A673 (cell line): ENCODE measurements around the gene EML3. TPM values are rescaled to one million over a fixed set of nuclear protein-coding genes. Genes with fewer than 3 reads are reported as not detected.

Experiments used
- BruUV-seq: library from RNA; stranded (reverse); fragments of 400-500 nt; replicated peaks from 2 replicates; lab custom pipeline; 2021; lab: Mats Ljungman, UMichigan
- CTCF ChIA-PET: fragments of 300-600 bp; sonication (Branson Sonifier 250); formaldehyde crosslinking; loops from one replicate; lab custom pipeline; 2022; ENCODE audit warnings: antibody characterized with exemption; lab: Charles Lee
- POLR2A ChIA-PET: fragments of 300-600 bp; sonication (Branson Sonifier 250); formaldehyde crosslinking; loops from one replicate; lab custom pipeline; 2022; ENCODE audit warnings: antibody characterized with exemption; ENCODE audit not compliant: low non-redundant PET; lab: Charles Lee
- DNase-seq: peaks from one replicate; pipeline ENCODE4 v3.0.0-alpha.2; 2015; ENCODE audit warnings: low spot score
- H3K27ac ChIP-seq: fragments of 200-600 bp; sonication (generic); 2 replicates; pipeline ENCODE4 v1.5.1; 2016; ENCODE audit warnings: mixed run types, low read depth, mild to moderate bottlenecking, mixed read lengths, antibody characterized with exemption, low read length; ENCODE audit not compliant: poor library complexity, severe bottlenecking
- H3K27me3 ChIP-seq: fragments of 200-600 bp; sonication (generic); replicated peaks from 2 replicates; pipeline ENCODE4 v1.6.1; 2017; ENCODE audit warnings: mixed run types, low read depth, mild to moderate bottlenecking, mixed read lengths, antibody characterized with exemption, low read length; ENCODE audit not compliant: insufficient read depth, poor library complexity
- H3K36me3 ChIP-seq: fragments of 200-600 bp; sonication (generic); 2 replicates; pipeline ENCODE4 v1.6.1; 2016; ENCODE audit warnings: mixed run types, mild to moderate bottlenecking, mixed read lengths, antibody characterized with exemption, low read length; ENCODE audit not compliant: insufficient read depth, poor library complexity, severe bottlenecking
- H3K4me1 ChIP-seq: fragments of 200-600 bp; sonication (generic); 2 replicates; pipeline ENCODE4 v1.6.1; 2017; ENCODE audit warnings: mixed run types, mild to moderate bottlenecking, mixed read lengths, antibody characterized with exemption, low read length; ENCODE audit not compliant: insufficient read depth, poor library complexity, severe bottlenecking
- H3K4me3 ChIP-seq: fragments of 200-600 bp; sonication (generic); 2 replicates; pipeline ENCODE4 v1.5.1; 2016; ENCODE audit warnings: low read depth, mixed run types, mild to moderate bottlenecking, mixed read lengths, low read length; ENCODE audit not compliant: poor library complexity, severe bottlenecking
- H3K9me3 ChIP-seq: fragments of 200-600 bp; sonication (generic); 2 replicates; pipeline ENCODE4 v1.6.1; 2016; ENCODE audit warnings: mixed run types, low read depth, mild to moderate bottlenecking, mixed read lengths, antibody characterized with exemption, low read length; ENCODE audit not compliant: poor library complexity, severe bottlenecking
- EZH2 ChIP-seq: fragments of 200-600 bp; sonication (generic); IDR thresholded peaks from 2 replicates; pipeline ENCODE4 v1.6.1; 2017; ENCODE audit warnings: borderline replicate concordance, low read depth, mild to moderate bottlenecking, mixed read lengths, antibody characterized with exemption, low read length; ENCODE audit not compliant: poor library complexity, severe bottlenecking
- intact Hi-C: fragments of 100-400 bp; cut with micrococcal nuclease; formaldehyde crosslinking; loops from one replicate; pipeline ENCODE4 v1.10.0; 2022; ENCODE audit not compliant: unreplicated experiment
- total RNA-seq: library from RNA; stranded (reverse); gene quantifications from 2 replicates; pipeline ENCODE4 v1.2.3, GENCODE V29; 2021
- TF ChIP-seq, protein P1 (sequence below): fragments of 300-800, 200-600 bp; sonication (generic); conservative IDR thresholded peaks from 2 replicates; pipeline ENCODE4 v1.5.1; 2017; ENCODE audit warnings: low read depth, mild to moderate bottlenecking, antibody characterized with exemption, low read length, moderate library complexity, mixed read lengths

EML3 gene
- total RNA-seq, 1 experiment from 2014 or later: 21.3 TPM

- TSS peak; percentile 41 for BruUV-seq
- intact Hi-C loops: loop anchor here (10.0 kb wide), 1 partner anchor 255 kb away; no protein-coding TSS in a partner anchor
- POLR2A ChIA-PET: no interaction called here
Measured at GRCh38 chr11:62599901-62600300, 12.7 kb downstream of the EML3 start.

GRCh38 chr11:62599069-62599696 is 13.4 kb downstream of the EML3 start:
- Histone ChIP-seq H3K36me3 (peaks cover 55% of the 10 kb centered on the region), H3K27ac (peak overlapping the region; percentile 97), H3K4me3 (peak overlapping the region; percentile 95), H3K27me3 (no peaks in the 10 kb centered on the region), H3K4me1 (peaks cover 21% of the 10 kb centered on the region), H3K9me3 (no peaks in the 10 kb centered on the region)
- intact Hi-C loops: loop anchor here (10.0 kb wide), 1 partner anchor 256 kb away; no protein-coding TSS in a partner anchor
- no TSS peak for BruUV-seq
- ChIA-PET CTCF (interaction anchor here (0.5 to 1.3 kb wide), 3 partner anchors 13 to 476 kb away, joined by 3 to 5 read pairs (median 4); partner anchors contain the start of gene INCENP), POLR2A (no interaction called here)
- TF ChIP-seq, protein P1, sequence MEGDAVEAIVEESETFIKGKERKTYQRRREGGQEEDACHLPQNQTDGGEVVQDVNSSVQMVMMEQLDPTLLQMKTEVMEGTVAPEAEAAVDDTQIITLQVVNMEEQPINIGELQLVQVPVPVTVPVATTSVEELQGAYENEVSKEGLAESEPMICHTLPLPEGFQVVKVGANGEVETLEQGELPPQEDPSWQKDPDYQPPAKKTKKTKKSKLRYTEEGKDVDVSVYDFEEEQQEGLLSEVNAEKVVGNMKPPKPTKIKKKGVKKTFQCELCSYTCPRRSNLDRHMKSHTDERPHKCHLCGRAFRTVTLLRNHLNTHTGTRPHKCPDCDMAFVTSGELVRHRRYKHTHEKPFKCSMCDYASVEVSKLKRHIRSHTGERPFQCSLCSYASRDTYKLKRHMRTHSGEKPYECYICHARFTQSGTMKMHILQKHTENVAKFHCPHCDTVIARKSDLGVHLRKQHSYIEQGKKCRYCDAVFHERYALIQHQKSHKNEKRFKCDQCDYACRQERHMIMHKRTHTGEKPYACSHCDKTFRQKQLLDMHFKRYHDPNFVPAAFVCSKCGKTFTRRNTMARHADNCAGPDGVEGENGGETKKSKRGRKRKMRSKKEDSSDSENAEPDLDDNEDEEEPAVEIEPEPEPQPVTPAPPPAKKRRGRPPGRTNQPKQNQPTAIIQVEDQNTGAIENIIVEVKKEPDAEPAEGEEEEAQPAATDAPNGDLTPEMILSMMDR: no peak
- no peak for TF ChIP-seq EZH2
- DNase-seq: peak; percentile 100

More at GRCh38 chr11:62599901-62600300, 12.7 kb downstream of the EML3 start:
- Histone ChIP-seq H3K27ac (peak overlapping the region; percentile 97), H3K9me3 (no peaks in the 10 kb centered on the region), H3K27me3 (no peaks in the 10 kb centered on the region), H3K4me1 (peaks cover 21% of the 10 kb centered on the region), H3K4me3 (peak overlapping the region; percentile 95), H3K36me3 (peaks cover 47% of the 10 kb centered on the region)
- CTCF ChIA-PET: interaction anchor here (0.5 to 1.3 kb wide), 3 partner anchors 12 to 476 kb away, joined by 3 to 5 read pairs (median 4); partner anchors contain the start of gene INCENP
- DNase-seq: no peak
- no peak for TF ChIP-seq EZH2
- TF ChIP-seq, protein P1: no peak

DNA sequence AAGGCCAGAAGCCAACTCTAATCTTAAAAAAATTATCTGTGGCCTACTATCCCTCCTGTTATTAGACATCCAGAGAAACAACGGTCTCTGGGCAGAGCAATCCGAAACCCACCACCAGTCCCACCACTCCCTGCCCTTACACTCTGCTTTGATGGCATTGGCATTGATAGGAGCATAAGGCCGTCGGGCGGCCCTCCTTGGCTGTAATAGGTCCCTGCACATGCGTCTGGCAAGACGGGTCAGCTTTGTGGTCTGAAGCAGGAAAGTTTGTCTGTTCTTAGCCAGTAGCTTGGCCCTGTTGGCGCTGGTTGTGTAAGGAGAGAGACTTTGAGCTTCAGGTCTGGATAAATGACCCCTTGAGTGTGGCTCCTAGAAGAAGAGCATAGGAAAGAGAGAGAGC is 17.5 kb downstream of the EML3 start:
- DNase-seq: no peak
- Histone ChIP-seq H3K4me3 (no peak overlapping the region), H3K9me3 (no peaks in the 10 kb centered on the region), H3K36me3 (peaks cover 71% of the 10 kb centered on the region), H3K27me3 (no peaks in the 10 kb centered on the region), H3K4me1 (peaks cover 32% of the 10 kb centered on the region), H3K27ac (no peak overlapping the region)
- intact Hi-C loops: loop anchor here (10.0 kb wide), 1 partner anchor 260 kb away; no protein-coding TSS in a partner anchor
- CTCF ChIA-PET: no interaction called here
- POLR2A ChIA-PET: no interaction called here
- no TSS peak for BruUV-seq
- TF ChIP-seq, protein P1: no peak
- TF ChIP-seq EZH2: no peak
